Lower leg skin (tissue), 3 donors: Measurements from ENCODE around the gene PUDP.

Experiments
- POLR2A ChIP-seq, 2 donors: fragments of 450-650 bp; IDR thresholded peaks; one replicate each; pipeline ENCODE4 v1.6.1; 2016 to 2017; ENCODE audit warnings: antibody characterized with exemption in 2 of 2, mild to moderate bottlenecking in 1 of 2, moderate library complexity in 1 of 2
- TF ChIP-seq, protein P1 (sequence below), 3 donors: fragments of 450-650 bp; IDR thresholded peaks; one replicate each; pipeline ENCODE4 v1.5.1; 2016; ENCODE audit warnings: antibody characterized with exemption in 3 of 3, mild to moderate bottlenecking in 3 of 3, moderate library complexity in 2 of 3

DNA sequence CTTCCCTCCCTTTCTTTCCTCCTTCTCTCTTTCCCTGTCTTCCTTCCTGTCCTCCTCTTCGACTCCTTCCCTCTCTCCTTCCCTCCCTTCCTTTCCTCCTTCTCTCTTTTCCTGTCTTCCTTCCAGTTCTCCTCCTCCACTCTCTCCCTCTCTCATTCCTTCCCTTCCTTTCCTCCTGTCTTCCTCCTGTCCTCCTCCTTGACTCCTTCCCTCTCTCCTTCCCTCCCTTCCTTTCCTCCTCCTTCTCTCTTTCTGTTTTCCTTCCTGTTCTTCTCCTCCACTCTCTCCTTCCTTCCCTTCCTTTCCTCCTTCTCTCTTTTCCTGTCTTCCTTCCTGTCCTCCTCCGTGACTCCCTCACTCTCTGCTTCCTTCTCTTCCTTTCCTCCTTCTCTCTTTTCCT lies 5.3 kb upstream of the PUDP start:
- TF ChIP-seq, protein P1, sequence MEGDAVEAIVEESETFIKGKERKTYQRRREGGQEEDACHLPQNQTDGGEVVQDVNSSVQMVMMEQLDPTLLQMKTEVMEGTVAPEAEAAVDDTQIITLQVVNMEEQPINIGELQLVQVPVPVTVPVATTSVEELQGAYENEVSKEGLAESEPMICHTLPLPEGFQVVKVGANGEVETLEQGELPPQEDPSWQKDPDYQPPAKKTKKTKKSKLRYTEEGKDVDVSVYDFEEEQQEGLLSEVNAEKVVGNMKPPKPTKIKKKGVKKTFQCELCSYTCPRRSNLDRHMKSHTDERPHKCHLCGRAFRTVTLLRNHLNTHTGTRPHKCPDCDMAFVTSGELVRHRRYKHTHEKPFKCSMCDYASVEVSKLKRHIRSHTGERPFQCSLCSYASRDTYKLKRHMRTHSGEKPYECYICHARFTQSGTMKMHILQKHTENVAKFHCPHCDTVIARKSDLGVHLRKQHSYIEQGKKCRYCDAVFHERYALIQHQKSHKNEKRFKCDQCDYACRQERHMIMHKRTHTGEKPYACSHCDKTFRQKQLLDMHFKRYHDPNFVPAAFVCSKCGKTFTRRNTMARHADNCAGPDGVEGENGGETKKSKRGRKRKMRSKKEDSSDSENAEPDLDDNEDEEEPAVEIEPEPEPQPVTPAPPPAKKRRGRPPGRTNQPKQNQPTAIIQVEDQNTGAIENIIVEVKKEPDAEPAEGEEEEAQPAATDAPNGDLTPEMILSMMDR (IDR thresholded peaks at IDR 0.05): no peak
- TF ChIP-seq POLR2A (IDR thresholded peaks at IDR 0.05): no peak
